GM18498 (cell line): ENCODE measurements around the gene TMPRSS7.
"Not testable (repeated sequence)": the region's sequence is repeated elsewhere in the genome, so short reads cannot be mapped to it uniquely, and the experiment has no call there.

ENCODE experiments used
- ATAC-seq: cut with Tn5 transposase; IDR thresholded peaks from one replicate; pipeline ENCODE4 v1.9.1; 2021; ENCODE audit warnings: mild to moderate bottlenecking, moderate library complexity; ENCODE audit not compliant: unreplicated experiment

Gene TMPRSS7

DNA sequence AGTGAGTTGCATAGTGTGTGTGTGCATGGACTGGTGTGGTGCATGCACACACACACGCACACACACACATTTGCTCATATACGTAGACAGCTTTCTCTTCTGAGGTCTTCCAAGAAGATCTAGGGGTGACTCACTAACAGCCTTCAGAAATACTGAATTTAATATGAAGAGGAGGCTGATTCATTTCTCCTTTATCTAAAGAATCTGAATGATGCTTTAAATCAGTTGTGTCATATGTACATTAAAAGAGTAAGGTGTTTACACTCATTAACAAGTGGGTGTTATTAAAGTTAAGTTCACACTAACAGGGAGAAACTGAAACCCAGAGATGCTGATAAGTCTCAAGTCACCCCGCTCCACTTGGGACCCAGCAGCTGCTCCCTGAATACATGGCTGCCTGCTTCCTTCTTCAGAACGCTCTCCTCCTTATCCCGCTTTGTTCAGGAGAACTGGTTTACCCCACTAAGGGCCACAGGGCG is 22.0 kb downstream of the TMPRSS7 start:
- ATAC-seq = no peak

DNA sequence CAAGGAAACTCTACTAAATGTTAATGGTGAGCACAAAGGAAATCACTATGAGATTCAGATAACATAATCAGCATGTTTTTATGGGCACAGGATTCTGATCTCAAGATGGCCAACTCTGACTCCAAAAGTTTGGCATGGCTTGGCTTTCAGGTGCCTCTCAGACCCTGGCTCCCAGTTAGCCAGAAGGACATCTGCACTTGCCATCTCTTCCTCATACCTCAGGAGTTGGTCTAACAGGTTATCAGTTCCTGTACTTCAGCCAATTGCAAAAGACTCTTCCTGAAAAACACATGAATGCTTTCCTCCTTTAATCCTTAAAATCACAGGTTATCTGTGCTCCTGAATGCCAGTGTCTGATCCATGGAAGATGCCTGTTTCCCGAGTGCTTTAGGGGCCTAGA is 25.0 kb downstream of the TMPRSS7 start:
- ATAC-seq = no peak

DNA sequence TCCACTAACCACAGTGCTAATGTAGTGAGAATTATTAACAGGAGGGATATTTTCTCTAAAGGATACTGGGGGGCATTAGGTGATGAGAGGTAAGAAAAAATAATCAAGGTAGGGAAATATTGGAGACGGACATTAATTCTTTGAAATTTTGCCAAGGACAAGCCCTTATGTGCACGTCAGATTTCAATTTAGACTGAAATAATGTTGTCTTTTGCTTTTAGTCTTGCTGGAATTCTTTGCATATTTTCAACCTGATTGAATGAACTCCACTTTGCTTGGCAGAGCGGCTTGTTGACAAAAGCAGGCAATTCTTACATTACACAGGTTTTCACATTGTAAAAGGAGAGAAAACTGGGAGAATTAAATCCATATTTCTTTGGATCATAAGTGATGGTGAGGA is 26.6 kb downstream of the TMPRSS7 start:
- ATAC-seq = no peak

DNA sequence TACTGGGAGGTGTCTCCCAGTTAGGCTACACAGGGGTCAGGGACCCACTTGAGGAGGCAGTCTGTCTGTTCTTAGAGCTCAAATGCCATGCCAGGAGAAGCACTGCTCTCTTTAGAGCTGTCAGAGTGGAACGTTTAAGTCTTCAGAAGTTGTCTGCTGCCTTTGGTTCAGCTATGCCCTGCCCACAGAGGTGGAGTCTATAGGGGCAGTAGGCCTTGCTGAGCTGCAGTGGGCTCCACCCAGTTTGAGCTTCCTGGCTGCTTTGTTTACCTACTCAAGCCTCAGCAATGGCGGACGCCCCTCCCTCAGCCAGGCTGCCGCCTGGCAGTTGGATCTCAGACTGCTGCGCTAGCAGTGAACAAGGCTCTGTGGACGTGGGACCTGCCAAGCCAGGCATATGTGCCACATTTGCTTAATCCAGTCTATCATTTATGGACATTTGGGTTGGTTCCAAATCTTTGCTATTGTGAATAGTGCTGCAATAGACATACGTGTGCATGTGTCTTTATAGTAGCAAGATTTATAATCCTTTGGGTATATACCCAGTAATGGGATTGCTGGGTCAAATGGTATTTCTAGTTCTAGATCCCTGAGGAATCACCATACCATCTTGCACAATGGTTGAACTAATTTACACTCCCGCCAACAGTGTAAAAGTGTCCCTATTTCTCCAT is 38.0 kb downstream of the TMPRSS7 start:
- ATAC-seq = not testable (repeated sequence)

DNA sequence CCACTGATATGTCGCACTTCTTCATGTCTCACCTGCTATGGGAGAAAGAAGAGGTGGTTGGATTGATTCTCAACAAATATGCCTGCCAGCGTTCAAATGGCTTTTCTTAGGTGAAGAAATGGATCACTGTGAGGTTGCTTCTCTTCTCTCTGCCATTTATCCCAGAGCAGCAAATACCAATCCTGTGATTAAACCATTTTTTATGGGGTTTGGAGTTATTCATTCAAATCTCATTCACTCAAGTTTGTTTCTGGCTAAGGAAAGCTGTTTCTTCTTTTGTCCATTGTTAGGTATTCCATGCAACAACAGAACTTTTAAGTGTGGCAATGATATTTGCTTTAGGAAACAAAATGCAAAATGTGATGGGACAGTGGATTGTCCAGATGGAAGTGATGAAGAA is 39.5 kb downstream of the TMPRSS7 start:
- no peak for ATAC-seq

DNA sequence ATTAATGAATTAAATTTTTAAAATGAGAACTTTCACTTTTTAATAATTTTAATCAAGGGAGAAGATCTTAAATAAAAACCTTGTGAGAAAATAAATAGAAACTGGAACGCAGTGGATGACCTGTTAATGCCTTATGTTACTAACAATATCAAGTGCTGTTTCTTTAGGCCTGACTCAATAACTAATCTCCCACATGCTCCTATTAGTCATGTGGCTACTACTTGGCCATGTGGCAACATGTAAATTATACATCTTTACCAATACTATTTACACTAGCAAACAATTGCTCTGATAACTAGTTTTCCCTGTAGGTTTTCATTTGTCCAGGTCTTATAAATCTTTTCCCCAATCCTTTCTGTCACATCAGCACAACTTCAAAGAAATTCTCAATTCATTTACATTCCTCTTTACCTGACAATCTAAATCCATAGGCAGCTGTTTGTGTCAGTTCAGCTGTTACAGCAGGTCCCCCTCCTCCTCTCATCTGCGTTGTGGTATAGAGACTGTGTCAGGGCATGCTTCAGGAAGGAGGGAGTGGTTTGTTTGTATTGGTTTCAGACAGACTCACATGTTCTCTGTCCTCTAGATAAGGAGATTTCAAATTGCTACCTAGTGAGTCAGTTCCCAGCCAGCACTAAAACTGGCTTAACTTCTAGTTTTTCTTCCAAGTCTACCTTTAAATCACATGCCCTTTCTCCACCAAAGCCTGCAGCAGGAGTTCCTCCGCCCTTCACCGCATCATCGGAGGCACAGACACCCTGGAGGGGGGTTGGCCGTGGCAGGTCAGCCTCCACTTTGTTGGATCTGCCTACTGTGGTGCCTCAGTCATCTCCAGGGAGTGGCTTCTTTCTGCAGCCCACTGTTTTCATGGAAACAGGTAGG is 40.3 kb downstream of the TMPRSS7 start:
- ATAC-seq = peak; percentile 99

DNA sequence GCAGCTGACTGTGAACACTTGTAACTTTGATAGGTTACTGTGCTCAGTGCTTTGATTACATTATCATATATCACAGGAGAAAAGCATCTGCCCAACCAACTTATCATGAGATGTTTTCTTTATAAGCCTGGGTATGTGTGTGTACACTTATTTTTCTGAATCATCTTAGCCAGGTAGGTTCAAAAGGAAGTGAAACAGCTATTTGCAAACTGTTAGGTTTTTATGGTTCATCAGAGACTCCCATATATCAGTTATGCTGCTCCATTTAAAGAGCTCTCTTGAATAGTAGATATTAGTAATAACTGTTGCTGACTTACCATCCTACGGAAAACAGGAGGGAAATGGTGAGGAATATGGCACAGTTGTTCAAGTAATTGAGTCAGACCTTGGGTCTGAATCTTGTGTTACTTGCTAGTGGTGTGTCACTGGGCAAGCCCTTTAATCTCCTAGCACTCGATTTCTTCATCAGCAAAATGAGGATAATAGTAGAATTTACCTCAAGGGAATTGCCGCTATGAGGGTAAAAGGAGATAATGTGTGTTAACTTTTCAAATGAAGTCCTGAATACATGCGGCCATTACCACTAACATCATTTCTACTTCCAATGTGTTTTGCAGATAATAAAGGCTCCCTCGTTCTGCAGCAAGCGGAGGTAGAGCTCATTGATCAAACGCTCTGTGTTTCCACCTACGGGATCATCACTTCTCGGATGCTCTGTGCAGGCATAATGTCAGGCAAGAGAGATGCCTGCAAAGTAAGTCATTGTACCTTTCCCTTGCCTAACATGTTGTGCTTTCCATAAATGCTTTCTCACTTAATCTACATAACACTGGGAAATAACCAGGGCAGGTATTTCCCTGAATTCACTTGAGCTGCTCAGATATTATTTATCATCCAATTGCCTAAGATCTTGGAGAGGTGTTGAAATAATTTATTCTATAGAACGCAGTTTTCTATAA is 43.9 kb downstream of the TMPRSS7 start:
- ATAC-seq = peak; percentile 40

DNA sequence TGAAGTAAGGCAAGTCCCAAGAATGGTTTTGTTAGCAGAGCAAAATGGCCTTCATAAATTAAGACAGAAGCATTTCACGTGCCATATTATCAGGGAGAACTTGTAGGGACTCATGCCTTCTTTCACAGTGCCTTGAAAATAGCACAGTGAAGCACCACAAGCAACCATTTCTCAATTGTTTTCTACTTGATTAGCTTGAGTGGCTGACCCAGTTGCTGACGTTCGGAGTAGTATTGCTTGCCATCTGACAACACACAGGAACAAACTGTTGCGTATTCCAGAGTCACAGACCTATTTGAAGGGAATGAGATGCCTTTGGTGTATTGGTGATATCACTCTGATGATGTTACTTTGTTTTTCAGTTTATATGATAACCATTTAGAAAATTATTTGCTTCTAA is 48.7 kb downstream of the TMPRSS7 start:
- ATAC-seq = no peak

DNA sequence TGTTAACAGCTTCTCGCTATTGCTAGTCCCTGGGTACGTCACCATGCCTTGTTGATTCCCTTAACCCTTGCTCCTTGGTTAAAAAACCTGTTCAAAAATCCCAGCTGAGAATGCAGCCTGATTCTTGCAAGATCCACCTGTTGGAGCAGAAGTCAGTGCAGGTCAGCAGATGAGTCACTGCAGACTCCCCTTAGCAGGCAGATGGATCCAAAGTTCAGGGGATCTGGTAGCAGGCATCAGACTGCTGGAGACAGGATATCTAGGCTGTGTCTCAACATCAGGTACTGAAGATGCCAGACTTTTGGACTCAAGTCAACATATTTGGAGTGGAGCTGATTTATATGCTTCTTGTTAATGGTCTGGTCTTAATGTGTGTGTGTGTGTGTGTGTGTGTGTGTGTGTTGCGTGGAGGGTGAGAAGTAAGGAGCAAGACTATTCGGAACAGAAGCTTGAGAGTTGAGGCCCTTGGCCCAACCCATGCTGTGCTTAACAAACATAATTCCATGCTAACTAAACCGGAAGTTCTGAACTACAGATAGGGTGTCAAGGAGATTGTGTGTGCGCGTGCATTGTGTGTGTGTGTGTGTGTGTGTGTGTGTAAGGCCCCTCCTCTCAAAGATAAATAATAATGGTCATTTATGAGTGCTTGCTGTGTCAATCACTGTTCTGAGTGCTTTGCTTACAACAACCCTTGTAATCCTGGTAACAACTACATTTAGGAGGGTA is 50.6 kb downstream of the TMPRSS7 start:
- ATAC-seq = no peak

DNA sequence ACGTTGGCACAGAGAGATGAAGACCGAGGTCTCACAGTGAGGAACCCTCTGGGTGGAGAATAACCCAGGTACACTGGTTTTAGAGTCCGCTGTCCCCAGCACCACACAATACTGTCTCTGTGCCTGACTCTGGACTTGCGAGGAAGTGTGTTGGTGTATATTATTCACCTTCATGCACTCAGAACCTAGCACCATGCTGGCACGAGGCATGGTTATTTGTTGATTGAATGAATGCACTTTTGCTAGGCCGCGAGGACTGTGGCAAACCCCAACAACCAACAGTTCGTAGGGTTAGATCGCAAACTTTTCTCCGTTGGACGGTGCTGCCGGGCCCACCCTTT is 51.2 kb downstream of the TMPRSS7 start:
- ATAC-seq = no peak

DNA sequence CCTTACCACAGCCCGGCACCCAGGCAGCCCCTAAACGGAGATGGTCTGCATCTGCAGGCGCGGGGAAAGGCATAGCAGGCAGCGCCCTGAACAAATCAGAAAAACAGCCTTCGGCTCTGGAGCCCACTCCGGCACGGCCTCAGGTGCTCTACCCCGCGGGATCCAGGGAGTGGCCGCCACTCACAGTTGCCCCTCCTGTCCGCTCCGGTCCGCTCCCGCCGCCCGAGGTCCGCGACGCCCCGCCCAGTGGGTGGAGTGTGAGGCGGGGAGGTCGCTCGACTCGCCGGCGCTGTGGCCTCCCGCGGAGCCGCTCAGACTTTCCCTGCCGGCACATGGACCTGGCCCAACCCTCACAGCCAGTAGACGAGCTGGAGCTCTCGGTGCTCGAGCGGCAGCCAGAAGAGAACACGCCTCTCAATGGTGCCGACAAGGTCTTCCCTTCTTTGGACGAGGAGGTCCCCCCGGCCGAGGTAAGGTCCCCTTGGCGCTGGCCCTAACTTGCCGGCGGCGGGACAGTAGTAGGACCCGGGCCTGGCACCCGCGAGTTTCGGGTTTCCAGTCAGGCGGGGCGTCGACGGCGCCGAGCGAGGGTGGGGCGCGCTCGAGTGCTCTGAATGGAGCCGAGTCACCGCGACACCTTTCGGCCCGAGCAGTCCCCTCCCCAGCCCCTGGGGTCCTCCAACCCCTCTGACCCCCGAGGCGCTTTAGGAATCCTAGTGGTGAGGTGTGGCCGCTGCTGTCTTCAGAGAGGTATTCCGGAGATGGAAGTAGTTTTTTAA is 51.7 kb downstream of the TMPRSS7 start, which contains the start of gene C3orf52:
Gene C3orf52, plus strand, starts transcription at position 314 of the 779 bp plus-strand sequence. Its CDS starts 19 bp downstream, at position 333.
- peak; percentile 93 for ATAC-seq

DNA sequence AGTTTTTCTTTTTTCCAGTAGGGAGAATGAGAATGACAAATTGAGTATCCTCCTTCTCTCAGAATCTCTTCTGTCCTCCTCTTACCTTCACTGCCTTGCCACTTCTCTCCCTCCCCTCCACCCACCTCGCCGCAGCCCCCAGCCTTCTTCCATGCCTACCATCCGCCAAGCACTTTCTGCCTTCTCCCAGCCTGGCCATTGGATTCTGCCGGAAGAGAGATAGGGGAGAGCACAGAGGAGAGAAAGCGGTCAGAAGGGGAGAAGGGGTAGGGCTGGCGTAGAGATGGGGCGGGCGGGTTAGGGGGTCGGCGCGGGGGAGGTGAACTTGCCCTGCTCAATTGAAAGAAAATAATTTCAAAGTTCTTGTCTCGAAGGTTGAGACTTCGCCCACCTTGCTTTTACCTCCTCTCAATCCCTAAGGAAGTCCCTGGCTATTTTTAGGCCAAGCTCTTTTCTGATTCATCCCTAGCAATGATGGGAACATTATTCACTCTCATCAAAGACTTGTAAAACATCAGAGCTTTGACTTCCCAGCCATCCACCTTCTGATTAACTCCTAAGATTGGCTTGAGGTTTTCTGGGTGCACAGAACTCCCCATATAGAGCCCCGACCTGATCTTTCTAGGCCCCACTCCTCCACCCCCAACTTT is 52.5 kb downstream of the TMPRSS7 start:
- ATAC-seq = no peak

DNA sequence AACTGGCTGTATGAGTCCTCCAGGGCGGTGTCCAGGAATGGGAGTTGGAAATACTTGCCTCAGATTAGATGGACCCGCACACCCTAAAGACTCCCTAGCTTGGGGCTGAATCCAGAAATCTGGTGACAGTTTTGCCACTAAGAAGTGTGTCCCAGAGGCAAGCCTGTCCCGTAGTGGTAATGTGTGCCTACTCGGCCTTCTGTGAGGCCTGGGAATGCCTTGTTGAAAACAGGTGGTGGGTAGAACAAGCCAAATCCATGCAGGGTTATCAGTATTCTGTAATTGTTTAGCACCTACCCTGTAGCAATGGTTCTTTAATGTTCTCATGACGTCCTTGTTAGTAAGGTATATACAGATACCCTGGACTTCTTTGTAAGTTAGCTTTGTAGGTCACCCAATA is 53.2 kb downstream of the TMPRSS7 start:
- no peak for ATAC-seq

DNA sequence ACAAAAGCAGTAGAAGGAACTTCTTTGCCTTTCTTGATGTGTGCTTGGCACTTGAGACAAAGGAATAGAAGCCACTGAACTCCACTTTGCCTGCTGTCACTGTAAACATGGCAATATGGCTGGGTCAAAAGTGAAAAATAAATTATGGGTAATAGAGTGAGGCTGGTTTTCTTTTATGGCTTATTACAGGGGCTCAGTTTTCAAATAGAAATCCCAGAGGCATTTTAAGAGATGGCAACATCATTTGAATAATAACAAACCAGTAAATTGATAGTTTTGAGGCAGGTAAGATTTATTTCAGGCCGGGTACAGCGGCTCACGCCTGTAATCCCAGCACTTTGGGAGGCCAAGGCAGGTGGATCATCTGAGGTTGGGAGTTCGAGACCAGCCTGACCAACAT is 54.4 kb downstream of the TMPRSS7 start:
- ATAC-seq = no peak

DNA sequence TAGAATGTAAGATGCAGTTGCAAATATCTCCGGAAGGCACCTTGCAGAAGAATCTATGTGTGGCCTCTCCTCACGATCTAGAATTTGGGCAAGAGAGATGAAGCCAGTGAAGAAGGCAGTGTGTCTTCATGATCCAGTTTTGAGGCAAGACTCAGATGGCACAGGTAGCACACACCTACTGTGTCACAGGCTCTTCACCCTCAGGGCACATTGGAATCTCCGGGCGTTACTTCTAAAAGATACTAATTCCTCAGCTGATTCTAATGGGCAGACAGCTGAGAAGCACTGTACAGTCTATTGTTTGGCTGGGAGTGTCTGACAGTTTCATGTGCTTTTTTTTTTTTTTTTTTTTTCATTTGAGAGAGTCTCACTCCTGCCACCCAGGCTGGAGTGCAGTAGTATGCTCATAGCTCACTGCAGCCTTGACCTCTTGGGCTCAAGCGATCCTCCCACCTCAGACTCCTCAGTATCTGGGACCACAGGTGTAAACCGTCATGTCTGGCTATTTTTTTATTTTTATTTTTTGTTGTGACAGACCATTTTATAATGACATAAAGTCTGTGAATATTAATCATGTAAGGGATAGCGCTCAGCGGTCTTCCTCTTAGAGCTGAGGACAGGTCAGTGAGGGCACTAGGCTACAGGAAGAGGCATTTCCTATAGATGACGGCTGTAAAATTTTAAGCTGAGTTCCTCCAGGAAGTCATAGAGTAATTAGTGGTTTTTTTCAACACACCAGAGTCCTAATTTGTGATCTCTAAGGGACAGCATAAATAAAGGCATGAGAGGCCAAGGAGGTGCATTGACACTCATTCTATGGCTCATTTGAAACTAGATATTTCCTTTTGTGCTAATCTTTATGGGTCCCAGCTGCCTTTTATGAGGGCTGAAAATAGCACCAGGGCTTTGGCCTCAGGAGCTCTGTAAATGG is 55.7 kb downstream of the TMPRSS7 start:
- no peak for ATAC-seq

DNA sequence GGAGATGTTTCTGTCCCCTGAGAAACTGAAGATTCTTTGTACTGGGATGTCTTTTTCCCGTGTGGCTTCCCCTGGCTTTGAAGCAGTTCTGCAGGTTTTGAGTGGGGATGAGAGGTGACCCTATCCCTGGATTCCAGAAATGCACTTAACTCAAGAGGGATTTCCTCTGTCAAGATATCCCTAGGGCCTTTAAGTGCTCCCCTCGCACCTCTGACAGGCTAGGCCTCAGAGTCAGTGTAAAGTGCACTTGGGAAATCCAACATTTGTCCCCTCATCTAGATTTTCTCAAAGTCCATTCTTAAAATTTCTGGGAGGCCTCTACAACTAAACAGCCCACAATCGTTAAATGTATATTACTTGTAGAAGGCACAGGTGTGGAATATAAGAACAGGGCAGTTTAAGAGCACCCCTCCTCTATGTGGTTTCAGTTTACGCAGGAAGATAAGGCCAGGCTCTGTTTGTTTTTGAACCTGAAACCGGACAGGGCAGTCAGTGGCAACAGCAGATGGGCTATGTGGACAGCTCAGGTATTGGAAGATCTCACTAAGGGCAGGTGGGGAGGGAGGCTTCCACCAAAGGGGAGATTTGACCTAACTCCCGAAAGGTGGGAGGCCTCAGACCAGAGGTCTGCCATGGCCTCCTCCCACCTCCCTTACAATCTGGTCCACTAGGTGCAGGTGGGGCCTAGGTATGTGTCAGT is 56.5 kb downstream of the TMPRSS7 start:
- no peak for ATAC-seq

DNA sequence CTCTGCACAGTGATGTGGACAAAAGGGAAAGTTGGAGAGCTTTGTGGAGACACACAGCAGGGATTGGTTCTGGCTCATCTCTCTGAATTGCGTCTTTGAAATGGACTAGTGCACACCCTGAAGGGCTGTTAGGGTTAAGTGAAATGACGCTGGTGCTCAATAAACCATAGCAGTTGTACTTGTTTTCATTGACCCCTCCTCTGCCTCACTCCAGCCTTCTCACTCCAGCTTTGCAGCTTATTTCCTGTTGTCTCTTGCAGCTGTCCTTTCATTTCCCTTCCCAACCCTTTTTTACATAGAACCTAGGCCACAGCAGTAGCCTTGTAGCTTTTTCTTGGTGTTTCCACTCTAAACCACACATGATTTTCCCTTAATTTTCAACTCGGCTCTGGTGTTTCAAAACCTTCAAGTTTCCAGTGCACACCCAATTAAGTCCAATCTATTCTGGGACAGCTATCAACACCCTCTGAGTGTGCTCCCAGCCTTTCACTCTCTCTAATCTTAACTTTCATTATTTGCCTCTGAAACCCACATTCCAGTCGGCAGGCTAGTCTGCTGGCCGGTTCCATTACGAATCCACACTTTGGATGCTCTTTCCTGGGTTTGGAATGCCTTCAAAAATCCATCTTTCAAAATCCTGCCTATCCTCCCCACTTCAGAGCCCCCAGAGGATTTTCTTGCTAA is 58.1 kb downstream of the TMPRSS7 start:
- peak; percentile 39 for ATAC-seq
